ENCODE results near the gene TRIP11.

DNA sequence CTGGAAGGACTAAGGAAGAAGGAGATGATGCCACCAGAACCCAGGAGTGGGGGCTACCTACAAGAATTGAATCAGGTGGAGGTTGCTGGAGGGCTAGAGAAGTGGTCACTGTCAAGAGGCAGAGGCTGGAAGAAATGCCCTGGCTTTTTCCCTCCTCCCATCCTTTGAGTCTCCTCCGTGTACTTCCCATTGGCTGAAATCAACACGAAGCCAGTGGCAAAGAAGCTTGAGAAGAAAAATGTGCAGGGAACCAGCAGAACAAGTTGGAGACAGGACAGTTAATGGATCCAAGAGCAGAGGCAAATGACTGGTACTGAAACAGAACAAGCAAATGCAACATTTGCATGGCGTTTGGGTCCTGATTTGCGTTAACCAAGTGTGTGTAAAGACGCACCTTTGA, 83.2 kb downstream of the TRIP11 start:
- TF ChIP-seq POLR2A (IDR thresholded peaks at IDR 0.05): no peak
- TF ChIP-seq POLR2AphosphoS5 (IDR thresholded peaks at IDR 0.05): no peak
